Epithelial cell of esophagus (primary cell): ENCODE measurements around the gene NOC2L.

Source experiments
- DNase-seq: peaks from one replicate; pipeline ENCODE4 v3.0.0; 2010; ENCODE audit warnings: low read depth
- H3K4me3 ChIP-seq: 2 replicates; pipeline ENCODE4 v1.5.1; 2011; ENCODE audit warnings: mild to moderate bottlenecking, low read length, control low read depth
- TF ChIP-seq, protein P1 (sequence below): IDR thresholded peaks from 2 replicates; pipeline ENCODE4 v1.5.1; 2011; ENCODE audit warnings: low read depth, mild to moderate bottlenecking, low read length, control low read depth, inconsistent platforms; ENCODE audit not compliant: insufficient read depth; ENCODE audit errors: missing control alignments

Gene NOC2L

DNA sequence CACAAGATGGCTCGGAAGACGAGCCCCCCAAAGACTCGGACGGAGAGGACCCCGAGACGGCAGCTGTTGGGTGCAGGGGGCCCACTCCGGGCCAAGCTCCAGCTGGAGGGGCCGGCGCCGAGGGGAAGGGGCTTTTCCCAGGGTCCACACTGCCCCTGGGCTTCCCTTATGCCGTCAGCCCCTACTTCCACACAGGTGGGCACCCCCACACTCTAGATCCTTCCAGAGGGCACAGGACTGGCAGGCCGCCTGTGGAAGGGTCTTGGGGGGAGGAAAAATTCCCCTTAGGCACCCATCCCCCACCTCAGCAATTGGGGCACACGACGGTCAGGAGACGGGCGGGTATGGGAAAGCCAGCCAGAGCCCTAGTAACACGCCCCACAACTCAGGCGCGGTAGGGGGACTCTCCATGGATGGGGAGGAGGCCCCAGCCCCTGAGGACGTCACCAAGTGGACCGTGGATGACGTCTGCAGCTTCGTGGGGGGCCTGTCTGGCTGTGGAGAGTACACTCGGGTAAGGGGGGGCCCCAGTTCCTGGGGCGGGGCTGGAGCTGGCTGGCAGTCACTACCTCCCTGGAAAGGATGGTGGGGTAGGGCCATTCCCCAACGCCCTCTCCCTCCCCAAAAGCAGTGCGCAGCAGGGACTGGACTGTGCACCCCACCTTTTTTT lies 16.1 kb downstream of the NOC2L start:
- TF ChIP-seq, protein P1, sequence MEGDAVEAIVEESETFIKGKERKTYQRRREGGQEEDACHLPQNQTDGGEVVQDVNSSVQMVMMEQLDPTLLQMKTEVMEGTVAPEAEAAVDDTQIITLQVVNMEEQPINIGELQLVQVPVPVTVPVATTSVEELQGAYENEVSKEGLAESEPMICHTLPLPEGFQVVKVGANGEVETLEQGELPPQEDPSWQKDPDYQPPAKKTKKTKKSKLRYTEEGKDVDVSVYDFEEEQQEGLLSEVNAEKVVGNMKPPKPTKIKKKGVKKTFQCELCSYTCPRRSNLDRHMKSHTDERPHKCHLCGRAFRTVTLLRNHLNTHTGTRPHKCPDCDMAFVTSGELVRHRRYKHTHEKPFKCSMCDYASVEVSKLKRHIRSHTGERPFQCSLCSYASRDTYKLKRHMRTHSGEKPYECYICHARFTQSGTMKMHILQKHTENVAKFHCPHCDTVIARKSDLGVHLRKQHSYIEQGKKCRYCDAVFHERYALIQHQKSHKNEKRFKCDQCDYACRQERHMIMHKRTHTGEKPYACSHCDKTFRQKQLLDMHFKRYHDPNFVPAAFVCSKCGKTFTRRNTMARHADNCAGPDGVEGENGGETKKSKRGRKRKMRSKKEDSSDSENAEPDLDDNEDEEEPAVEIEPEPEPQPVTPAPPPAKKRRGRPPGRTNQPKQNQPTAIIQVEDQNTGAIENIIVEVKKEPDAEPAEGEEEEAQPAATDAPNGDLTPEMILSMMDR = no peak
- H3K4me3 ChIP-seq = no peak overlapping the region
- no peak for DNase-seq

- DNase-seq = no peak
- TF ChIP-seq, protein P1 = no peak
- H3K4me3 ChIP-seq = no peak overlapping the region
These were observed 16.6 kb downstream of the NOC2L start for GRCh38 chr1:942411-942821.

- DNase-seq = peak; percentile 50
These were observed 17.3 kb downstream of the NOC2L start for GRCh38 chr1:941588-942383.

GRCh38 chr1:941015-941587 lies 18.0 kb downstream of the NOC2L start:
- no peak overlapping the region for H3K4me3 ChIP-seq
- no peak for DNase-seq
- TF ChIP-seq, protein P1 = no peak

More at GRCh38 chr1:941588-942383, 17.3 kb downstream of the NOC2L start:
- TF ChIP-seq, protein P1 = no peak
- H3K4me3 ChIP-seq = no peak overlapping the region

DNA sequence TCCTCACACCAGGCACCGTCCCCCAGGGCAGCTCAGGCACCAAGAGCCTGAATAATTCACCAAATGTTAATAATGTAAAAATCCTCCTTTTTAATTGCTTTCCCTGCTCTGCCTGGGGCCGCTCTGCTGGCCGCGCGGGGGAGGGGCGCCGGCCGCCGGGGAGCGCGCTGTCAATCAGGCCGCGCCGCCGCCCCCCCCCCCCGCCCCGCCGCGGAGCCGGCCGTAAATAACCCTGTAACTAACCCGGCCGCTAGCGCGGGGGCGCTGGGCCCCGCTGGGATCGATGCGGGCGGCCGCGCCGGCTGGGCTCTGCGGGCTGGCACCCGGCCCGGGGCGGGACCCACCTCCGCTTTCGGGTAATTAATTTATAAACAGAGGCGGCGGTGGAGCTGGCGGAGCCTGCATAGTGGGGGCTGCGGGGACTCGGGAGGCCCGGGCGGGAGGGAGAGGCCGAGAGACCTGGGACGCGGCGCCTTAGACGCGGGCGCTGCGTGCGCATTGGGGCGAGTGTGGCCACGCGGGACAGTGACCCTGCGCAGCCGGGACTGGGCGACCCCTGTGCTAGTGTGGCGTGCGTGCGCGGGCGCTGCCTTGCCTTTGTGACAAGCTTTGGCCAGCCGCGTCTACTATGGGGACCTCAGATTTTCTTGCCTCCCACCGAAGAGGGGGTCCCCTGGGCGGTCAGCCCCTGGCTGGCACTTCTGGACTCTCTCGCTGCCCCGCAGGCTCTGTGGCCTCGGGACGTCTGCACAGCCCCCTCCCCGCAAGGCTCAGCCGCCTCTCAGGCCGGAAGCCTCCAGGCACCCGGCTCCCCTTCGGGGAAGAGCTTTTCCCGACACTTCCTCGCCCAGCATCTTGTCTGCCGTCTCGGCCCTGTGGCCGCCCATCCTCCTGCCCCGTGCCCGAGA lies 18.7 kb downstream of the NOC2L start:
- peak; percentile 19 for DNase-seq
- TF ChIP-seq, protein P1 = no peak
- peak overlapping the region; percentile 13 for H3K4me3 ChIP-seq

- no peak overlapping the region for H3K4me3 ChIP-seq
- TF ChIP-seq, protein P1 = no peak
- DNase-seq = no peak
These were observed 19.4 kb downstream of the NOC2L start for GRCh38 chr1:939511-940106.
